WERI-Rb-1 (cell line): ENCODE data around the gene SLC39A1.

Experiments used
- DNase-seq: peaks from one replicate; pipeline ENCODE4 v3.0.0-alpha.2; 2020
- H3K27ac ChIP-seq: fragments of 250-450 bp; sonication (Bioruptor Pico); 2 replicates; pipeline ENCODE4 v1.5.1; 2020; ENCODE audit warnings: mild to moderate bottlenecking, moderate library complexity
- H3K27me3 ChIP-seq: fragments of 250-450 bp; sonication (Bioruptor Pico); 2 replicates; pipeline ENCODE4 v1.5.1; 2021; ENCODE audit warnings: mild to moderate bottlenecking, low read depth, moderate library complexity; ENCODE audit not compliant: insufficient read depth, severe bottlenecking
- H3K36me3 ChIP-seq: fragments of 250-450 bp; sonication (Bioruptor Pico); 2 replicates; pipeline ENCODE4 v1.5.1; 2020; ENCODE audit warnings: mild to moderate bottlenecking, moderate library complexity
- H3K4me3 ChIP-seq: 2 replicates; pipeline ENCODE4 v1.5.1; 2011; ENCODE audit warnings: low read depth, mild to moderate bottlenecking, control low read depth, low read length
- H3K9me3 ChIP-seq: fragments of 250-450 bp; sonication (Bioruptor Pico); 2 replicates; pipeline ENCODE4 v1.5.1; 2021; ENCODE audit warnings: mild to moderate bottlenecking, moderate library complexity; ENCODE audit not compliant: severe bottlenecking
- CTCF ChIP-seq: IDR thresholded peaks from 2 replicates; pipeline ENCODE4 v1.5.1; 2011; ENCODE audit warnings: low read depth, mild to moderate bottlenecking, control low read depth, inconsistent platforms, low read length

SLC39A1 gene

GRCh38 chr1:153928245-153928644 is 35.1 kb downstream of the SLC39A1 start:
- Histone ChIP-seq H3K4me3 (no peak overlapping the region), H3K27me3 (no peaks in the 10 kb centered on the region), H3K9me3 (no peaks in the 10 kb centered on the region), H3K36me3 (peaks cover 42% of the 10 kb centered on the region), H3K27ac (no peak overlapping the region)
- TF ChIP-seq CTCF: no peak
- no peak for DNase-seq

GRCh38 chr1:153926405-153926804 is 36.9 kb downstream of the SLC39A1 start:
- no peak for DNase-seq
- Histone ChIP-seq H3K27ac (no peak overlapping the region), H3K27me3 (no peaks in the 10 kb centered on the region), H3K36me3 (peaks cover 31% of the 10 kb centered on the region), H3K9me3 (no peaks in the 10 kb centered on the region), H3K4me3 (no peak overlapping the region)
- TF ChIP-seq CTCF: no peak

GRCh38 chr1:153922972-153923925 is 40.1 kb downstream of the SLC39A1 start, which contains the start of gene GATAD2B:
Gene GATAD2B, minus strand, starts transcription at chr1:153922972. Its CDS starts 94,625 bp downstream, at chr1:153828347.
- Histone ChIP-seq H3K4me3 (peak within 1 kb of the TSS; percentile 88), H3K36me3 (peaks cover 38% of the 10 kb centered on the region), H3K27ac (peak within 1 kb of the TSS; percentile 96), H3K27me3 (no peaks in the 10 kb centered on the region), H3K9me3 (no peaks in the 10 kb centered on the region)
- no peak for TF ChIP-seq CTCF
- DNase-seq: peak; percentile 100

GRCh38 chr1:153922076-153922971 is 41.0 kb downstream of the SLC39A1 start:
- peak overlapping the region; percentile 88 for H3K4me3 ChIP-seq
- no peaks in the 10 kb centered on the region for H3K9me3 ChIP-seq
- peaks cover 47% of the 10 kb centered on the region for H3K36me3 ChIP-seq
- peak; percentile 64 for TF ChIP-seq CTCF
- DNase-seq: peak; percentile 94
- H3K27me3 ChIP-seq: no peaks in the 10 kb centered on the region
- H3K27ac ChIP-seq: peak overlapping the region; percentile 96

- H3K27me3 ChIP-seq: no peaks in the 10 kb centered on the region
- no peak for TF ChIP-seq CTCF
- peak overlapping the region; percentile 88 for H3K4me3 ChIP-seq
- DNase-seq: no peak
- H3K9me3 ChIP-seq: no peaks in the 10 kb centered on the region
- H3K36me3 ChIP-seq: peaks cover 52% of the 10 kb centered on the region
- peak overlapping the region; percentile 96 for H3K27ac ChIP-seq
Measured at GRCh38 chr1:153921803-153922075, 41.6 kb downstream of the SLC39A1 start.
